ENCODE measurements around the gene RAPGEF1. TPM values are rescaled to one million over a fixed set of nuclear protein-coding genes. Genes with fewer than 3 reads are reported as not detected.

RAPGEF1 gene
- total and polyA plus RNA-seq, 5 donors from 2014 or later = 3.8 to 159 (median 4.6) TPM

GRCh38 chr9:131590907-131591844 is 148.7 kb downstream of the RAPGEF1 start:
- no peaks in the 10 kb centered on the region for H3K9me3 Mint-ChIP-seq
- Histone ChIP-seq H3K4me3 (ENCODE audit: low read depth, low read length) (peak overlapping the region; percentile 19), H3K27ac (ENCODE audit: insufficient read depth, low read length, poor library complexity, severe bottlenecking) (no peak overlapping the region), H3K36me3 (ENCODE audit: control insufficient read depth, insufficient read depth, low read length) (peaks cover 35% of the 10 kb centered on the region), H3K4me1 (ENCODE audit: control insufficient read depth, insufficient read depth, low read length, poor library complexity, severe bottlenecking) (peaks cover 18% of the 10 kb centered on the region), H3K9me3 (ENCODE audit: control insufficient read depth in 2 of 2, low read length in 2 of 2) (no peaks in the 10 kb centered on the region), H3K27me3 (ENCODE audit: control insufficient read depth, insufficient read depth, low read length) (no peaks in the 10 kb centered on the region)
- no peaks in the 10 kb centered on the region for H3K27me3 Mint-ChIP-seq
- ATAC-seq (ENCODE audit: low read depth in 2 of 2) = peak; percentile 87 to 88
- peak overlapping the region in 3 of 4 donors; percentile 44 to 63 (median 56) for H3K4me3 Mint-ChIP-seq
- DNase-seq = peak; percentile 67 to 83 (median 76)
- H3K36me3 Mint-ChIP-seq = peaks cover 13% of the 10 kb centered on the region
- peaks cover 0 to 38% (median 19%) of the 10 kb centered on the region in 4 donors for H3K4me1 Mint-ChIP-seq
- H3K27ac Mint-ChIP-seq = peak overlapping the region; percentile 74 to 95 (median 86)

GRCh38 chr9:131590449-131590848 is 149.4 kb downstream of the RAPGEF1 start:
- peak overlapping the region in 2 of 4 donors; percentile 19 to 63 for H3K4me3 Mint-ChIP-seq
- H3K27me3 ChIP-seq (ENCODE audit: control insufficient read depth, insufficient read depth, low read length) = no peaks in the 10 kb centered on the region
- DNase-seq = peak in 1 of 3 donors; percentile 68
- no peak for ATAC-seq (ENCODE audit: low read depth in 2 of 2)
- H3K36me3 ChIP-seq (ENCODE audit: control insufficient read depth, insufficient read depth, low read length) = peaks cover 28% of the 10 kb centered on the region
- H3K9me3 Mint-ChIP-seq = no peaks in the 10 kb centered on the region
- H3K27ac Mint-ChIP-seq = peak overlapping the region; percentile 74 to 95 (median 86)
- H3K4me3 ChIP-seq (ENCODE audit: low read depth, low read length) = peak overlapping the region; percentile 19
- no peak overlapping the region for H3K27ac ChIP-seq (ENCODE audit: insufficient read depth, low read length, poor library complexity, severe bottlenecking)
- peaks cover 1 to 45% (median 21%) of the 10 kb centered on the region in 4 donors for H3K4me1 Mint-ChIP-seq
- H3K9me3 ChIP-seq (ENCODE audit: control insufficient read depth in 2 of 2, low read length in 2 of 2) = no peaks in the 10 kb centered on the region
- H3K27me3 Mint-ChIP-seq = no peaks in the 10 kb centered on the region
- peaks cover 14% of the 10 kb centered on the region for H3K36me3 Mint-ChIP-seq
- H3K4me1 ChIP-seq (ENCODE audit: control insufficient read depth, insufficient read depth, low read length, poor library complexity, severe bottlenecking) = peaks cover 23% of the 10 kb centered on the region

DNA sequence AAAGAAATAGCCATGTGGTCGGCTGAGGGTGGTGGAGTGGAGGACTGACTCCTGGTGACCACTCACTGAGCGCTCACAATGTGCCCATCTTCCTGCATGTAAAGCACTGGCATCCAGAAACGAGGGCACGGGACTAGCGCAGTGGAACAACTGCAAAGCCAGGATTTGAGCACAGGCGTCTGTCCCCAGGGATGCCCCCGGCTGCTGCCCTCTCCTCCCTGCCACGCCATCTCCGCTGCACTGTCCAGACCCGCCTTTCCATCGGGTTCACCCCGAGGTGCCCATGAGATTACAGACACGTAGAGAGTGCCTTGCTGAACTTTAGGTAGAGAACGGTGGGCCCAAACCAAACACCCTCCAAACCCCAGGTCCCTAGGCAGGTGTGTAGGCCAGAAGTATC is 149.9 kb downstream of the RAPGEF1 start:
- peaks cover 28% of the 10 kb centered on the region for H3K4me1 ChIP-seq (ENCODE audit: control insufficient read depth, insufficient read depth, low read length, poor library complexity, severe bottlenecking)
- H3K27me3 ChIP-seq (ENCODE audit: control insufficient read depth, insufficient read depth, low read length) = no peaks in the 10 kb centered on the region
- Mint-ChIP-seq H3K4me1 (peaks cover 5 to 50% (median 25%) of the 10 kb centered on the region in 4 donors), H3K27me3 (no peaks in the 10 kb centered on the region), H3K9me3 (no peaks in the 10 kb centered on the region), H3K4me3 (peak overlapping the region in 1 of 4 donors; percentile 63), H3K36me3 (peaks cover 17% of the 10 kb centered on the region), H3K27ac (peak overlapping the region in 2 of 3 donors; percentile 74 to 95)
- no peak overlapping the region for H3K27ac ChIP-seq (ENCODE audit: insufficient read depth, low read length, poor library complexity, severe bottlenecking)
- peaks cover 25% of the 10 kb centered on the region for H3K36me3 ChIP-seq (ENCODE audit: control insufficient read depth, insufficient read depth, low read length)
- no peak overlapping the region for H3K4me3 ChIP-seq (ENCODE audit: low read depth, low read length)
- no peaks in the 10 kb centered on the region for H3K9me3 ChIP-seq (ENCODE audit: control insufficient read depth in 2 of 2, low read length in 2 of 2)
- ATAC-seq (ENCODE audit: low read depth in 2 of 2) (no peak), DNase-seq (no peak)

DNA sequence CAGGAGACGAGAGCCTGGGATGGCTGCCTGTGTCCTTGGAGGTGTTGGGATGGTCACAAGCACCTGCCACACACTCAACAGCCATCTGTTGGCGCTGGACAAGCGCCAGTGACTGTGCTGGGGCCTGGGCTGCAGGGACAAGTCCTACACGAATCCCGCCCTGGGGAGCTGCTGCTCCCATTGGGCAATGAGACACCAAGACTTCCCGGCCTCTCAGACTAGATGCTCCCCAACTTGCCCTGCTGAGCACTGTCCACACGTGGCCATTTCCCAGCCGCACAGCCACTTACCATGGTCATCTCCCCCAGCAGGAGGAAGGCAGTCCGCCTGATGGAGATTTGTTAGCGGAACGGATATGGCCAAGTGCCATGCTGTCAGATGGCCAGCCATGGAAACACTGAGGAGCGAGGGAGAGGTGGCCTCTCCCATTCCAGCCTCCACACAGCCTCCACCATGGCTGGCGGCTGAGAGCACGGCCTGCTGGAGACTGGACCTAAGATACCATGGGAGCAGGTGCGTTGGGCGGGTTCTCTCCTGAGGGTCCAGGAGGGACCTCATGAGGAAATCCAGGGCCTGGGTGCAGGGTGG is 150.7 kb downstream of the RAPGEF1 start:
- Mint-ChIP-seq H3K27me3 (no peaks in the 10 kb centered on the region), H3K27ac (peak overlapping the region in 1 of 3 donors; percentile 75), H3K4me1 (peaks cover 5 to 57% (median 29%) of the 10 kb centered on the region in 4 donors), H3K4me3 (no peak overlapping the region), H3K9me3 (no peaks in the 10 kb centered on the region), H3K36me3 (peaks cover 17% of the 10 kb centered on the region)
- Histone ChIP-seq H3K27ac (ENCODE audit: insufficient read depth, low read length, poor library complexity, severe bottlenecking) (no peak overlapping the region), H3K4me3 (ENCODE audit: low read depth, low read length) (no peak overlapping the region), H3K9me3 (ENCODE audit: control insufficient read depth in 2 of 2, low read length in 2 of 2) (no peaks in the 10 kb centered on the region), H3K27me3 (ENCODE audit: control insufficient read depth, insufficient read depth, low read length) (no peaks in the 10 kb centered on the region), H3K4me1 (ENCODE audit: control insufficient read depth, insufficient read depth, low read length, poor library complexity, severe bottlenecking) (peaks cover 35% of the 10 kb centered on the region), H3K36me3 (ENCODE audit: control insufficient read depth, insufficient read depth, low read length) (peaks cover 25% of the 10 kb centered on the region)
- ATAC-seq (ENCODE audit: low read depth in 2 of 2) = no peak
- DNase-seq = no peak

DNA sequence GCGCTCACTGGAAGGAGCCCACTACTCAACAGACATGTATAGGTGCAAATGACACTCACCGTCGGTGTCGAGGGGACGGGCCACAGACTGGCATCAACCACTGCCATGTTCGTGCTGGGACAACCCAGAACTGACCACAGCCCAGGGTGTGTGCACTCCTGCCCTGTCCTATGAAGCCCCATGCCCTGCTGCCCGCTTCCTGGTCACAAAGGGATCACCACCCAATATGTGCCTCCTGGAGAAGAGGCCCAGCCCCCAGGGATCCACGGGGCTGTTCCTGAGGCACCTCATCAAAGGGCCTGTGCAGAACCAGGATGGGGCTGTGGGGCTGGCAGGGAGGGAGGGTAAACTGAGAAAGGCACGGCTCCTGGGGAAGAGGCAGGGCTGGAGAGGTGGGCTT is 151.5 kb downstream of the RAPGEF1 start:
- H3K27me3 ChIP-seq (ENCODE audit: control insufficient read depth, insufficient read depth, low read length) = no peaks in the 10 kb centered on the region
- peaks cover 23% of the 10 kb centered on the region for H3K36me3 ChIP-seq (ENCODE audit: control insufficient read depth, insufficient read depth, low read length)
- ATAC-seq (ENCODE audit: low read depth in 2 of 2) (no peak), DNase-seq (no peak)
- Mint-ChIP-seq H3K36me3 (peaks cover 17% of the 10 kb centered on the region), H3K4me3 (no peak overlapping the region), H3K4me1 (peaks cover 5 to 62% (median 30%) of the 10 kb centered on the region in 4 donors), H3K27me3 (no peaks in the 10 kb centered on the region), H3K9me3 (no peaks in the 10 kb centered on the region), H3K27ac (peak overlapping the region in 2 of 3 donors; percentile 20 to 75)
- no peak overlapping the region for H3K27ac ChIP-seq (ENCODE audit: insufficient read depth, low read length, poor library complexity, severe bottlenecking)
- peaks cover 44% of the 10 kb centered on the region for H3K4me1 ChIP-seq (ENCODE audit: control insufficient read depth, insufficient read depth, low read length, poor library complexity, severe bottlenecking)
- no peak overlapping the region for H3K4me3 ChIP-seq (ENCODE audit: low read depth, low read length)
- H3K9me3 ChIP-seq (ENCODE audit: control insufficient read depth in 2 of 2, low read length in 2 of 2) = no peaks in the 10 kb centered on the region

GRCh38 chr9:131587906-131588305 is 152.0 kb downstream of the RAPGEF1 start:
- Histone ChIP-seq H3K27me3 (ENCODE audit: control insufficient read depth, insufficient read depth, low read length) (no peaks in the 10 kb centered on the region), H3K4me3 (ENCODE audit: low read depth, low read length) (no peak overlapping the region), H3K4me1 (ENCODE audit: control insufficient read depth, insufficient read depth, low read length, poor library complexity, severe bottlenecking) (peaks cover 47% of the 10 kb centered on the region), H3K36me3 (ENCODE audit: control insufficient read depth, insufficient read depth, low read length) (peaks cover 25% of the 10 kb centered on the region), H3K9me3 (ENCODE audit: control insufficient read depth in 2 of 2, low read length in 2 of 2) (no peaks in the 10 kb centered on the region), H3K27ac (ENCODE audit: insufficient read depth, low read length, poor library complexity, severe bottlenecking) (no peak overlapping the region)
- no peak overlapping the region for H3K4me3 Mint-ChIP-seq
- peaks cover 5 to 65% (median 30%) of the 10 kb centered on the region in 4 donors for H3K4me1 Mint-ChIP-seq
- H3K9me3 Mint-ChIP-seq = no peaks in the 10 kb centered on the region
- peaks cover 17% of the 10 kb centered on the region for H3K36me3 Mint-ChIP-seq
- peak overlapping the region in 1 of 3 donors; percentile 20 for H3K27ac Mint-ChIP-seq
- DNase-seq (no peak), ATAC-seq (ENCODE audit: low read depth in 2 of 2) (no peak)
- H3K27me3 Mint-ChIP-seq = no peaks in the 10 kb centered on the region

GRCh38 chr9:131587331-131587730 is 152.5 kb downstream of the RAPGEF1 start:
- H3K9me3 Mint-ChIP-seq = no peaks in the 10 kb centered on the region
- H3K36me3 Mint-ChIP-seq = peaks cover 17% of the 10 kb centered on the region
- no peak for ATAC-seq (ENCODE audit: low read depth in 2 of 2)
- DNase-seq = no peak
- peaks cover 47% of the 10 kb centered on the region for H3K4me1 ChIP-seq (ENCODE audit: control insufficient read depth, insufficient read depth, low read length, poor library complexity, severe bottlenecking)
- peak overlapping the region in 3 of 4 donors; percentile 15 to 62 (median 56) for H3K4me3 Mint-ChIP-seq
- H3K9me3 ChIP-seq (ENCODE audit: control insufficient read depth in 2 of 2, low read length in 2 of 2) = no peaks in the 10 kb centered on the region
- H3K27ac ChIP-seq (ENCODE audit: insufficient read depth, low read length, poor library complexity, severe bottlenecking) = no peak overlapping the region
- H3K27ac Mint-ChIP-seq = peak overlapping the region; percentile 69 to 95 (median 86)
- H3K36me3 ChIP-seq (ENCODE audit: control insufficient read depth, insufficient read depth, low read length) = peaks cover 30% of the 10 kb centered on the region
- H3K27me3 ChIP-seq (ENCODE audit: control insufficient read depth, insufficient read depth, low read length) = no peaks in the 10 kb centered on the region
- H3K4me3 ChIP-seq (ENCODE audit: low read depth, low read length) = no peak overlapping the region
- no peaks in the 10 kb centered on the region for H3K27me3 Mint-ChIP-seq
- H3K4me1 Mint-ChIP-seq = peaks cover 5 to 66% (median 30%) of the 10 kb centered on the region in 4 donors
